GM12874 (cell line): ENCODE results near the gene TMEM131L.

Source experiments
- TF ChIP-seq, protein P1 (sequence below): IDR thresholded peaks from 2 replicates; pipeline ENCODE4 v1.5.1; 2011; ENCODE audit warnings: low read depth, mild to moderate bottlenecking, control low read depth, low read length, moderate library complexity; ENCODE audit not compliant: insufficient read depth

TMEM131L gene

DNA sequence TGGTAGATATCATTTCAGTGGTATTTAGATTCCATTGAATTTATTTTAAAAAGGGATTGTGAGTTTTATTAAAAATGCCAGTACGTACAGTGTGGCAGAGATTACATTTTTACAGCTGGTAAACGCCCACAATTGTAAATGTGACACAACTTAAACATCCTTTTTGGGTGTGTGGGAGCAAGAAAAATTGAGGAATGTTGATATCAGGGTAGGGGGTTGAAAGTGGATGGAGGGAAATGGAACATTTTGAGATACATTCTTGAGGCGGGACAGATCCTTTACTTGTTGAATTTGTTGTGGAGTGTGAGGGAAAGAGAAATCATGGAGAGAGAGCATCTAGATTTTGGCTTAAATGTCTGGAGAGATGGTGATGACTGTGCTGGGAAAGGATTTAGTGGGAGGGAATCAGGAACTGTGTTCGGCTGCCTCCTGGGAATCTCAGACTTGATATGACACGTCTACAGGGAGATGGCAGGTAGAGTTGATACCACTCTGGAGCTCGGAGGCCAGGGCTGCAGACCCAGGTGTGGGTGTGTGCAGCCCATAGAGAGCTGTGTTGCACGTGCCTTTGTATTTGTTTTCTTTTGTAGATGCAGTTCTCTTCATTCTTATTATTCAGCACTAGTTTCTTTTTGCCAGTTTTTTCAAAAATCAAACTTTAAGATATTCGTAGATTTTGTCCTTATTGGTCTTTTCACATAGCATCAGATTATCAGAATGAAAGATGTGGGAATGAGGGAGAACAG lies 10.8 kb downstream of the TMEM131L start:
- TF ChIP-seq, protein P1, sequence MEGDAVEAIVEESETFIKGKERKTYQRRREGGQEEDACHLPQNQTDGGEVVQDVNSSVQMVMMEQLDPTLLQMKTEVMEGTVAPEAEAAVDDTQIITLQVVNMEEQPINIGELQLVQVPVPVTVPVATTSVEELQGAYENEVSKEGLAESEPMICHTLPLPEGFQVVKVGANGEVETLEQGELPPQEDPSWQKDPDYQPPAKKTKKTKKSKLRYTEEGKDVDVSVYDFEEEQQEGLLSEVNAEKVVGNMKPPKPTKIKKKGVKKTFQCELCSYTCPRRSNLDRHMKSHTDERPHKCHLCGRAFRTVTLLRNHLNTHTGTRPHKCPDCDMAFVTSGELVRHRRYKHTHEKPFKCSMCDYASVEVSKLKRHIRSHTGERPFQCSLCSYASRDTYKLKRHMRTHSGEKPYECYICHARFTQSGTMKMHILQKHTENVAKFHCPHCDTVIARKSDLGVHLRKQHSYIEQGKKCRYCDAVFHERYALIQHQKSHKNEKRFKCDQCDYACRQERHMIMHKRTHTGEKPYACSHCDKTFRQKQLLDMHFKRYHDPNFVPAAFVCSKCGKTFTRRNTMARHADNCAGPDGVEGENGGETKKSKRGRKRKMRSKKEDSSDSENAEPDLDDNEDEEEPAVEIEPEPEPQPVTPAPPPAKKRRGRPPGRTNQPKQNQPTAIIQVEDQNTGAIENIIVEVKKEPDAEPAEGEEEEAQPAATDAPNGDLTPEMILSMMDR: no peak

DNA sequence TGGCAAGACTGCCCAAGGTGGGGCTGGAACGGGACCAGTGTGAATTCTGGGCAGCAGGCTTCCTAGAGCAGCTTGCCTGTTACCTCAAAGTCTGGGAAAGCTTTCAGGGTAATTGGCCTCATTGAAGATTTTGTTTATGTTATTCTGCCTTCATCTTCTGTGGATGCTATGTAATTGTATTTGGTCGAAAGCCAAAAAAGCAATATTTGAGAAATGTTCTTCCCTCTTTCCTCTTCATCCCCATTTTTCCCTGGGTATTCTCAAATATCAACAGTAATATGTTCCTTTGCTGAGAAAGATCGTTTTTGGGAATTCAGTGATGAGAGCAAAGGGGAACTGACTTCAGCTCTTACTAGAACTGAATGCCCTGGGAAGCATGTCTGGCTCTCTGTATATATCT lies 12.9 kb downstream of the TMEM131L start:
- TF ChIP-seq, protein P1: no peak

DNA sequence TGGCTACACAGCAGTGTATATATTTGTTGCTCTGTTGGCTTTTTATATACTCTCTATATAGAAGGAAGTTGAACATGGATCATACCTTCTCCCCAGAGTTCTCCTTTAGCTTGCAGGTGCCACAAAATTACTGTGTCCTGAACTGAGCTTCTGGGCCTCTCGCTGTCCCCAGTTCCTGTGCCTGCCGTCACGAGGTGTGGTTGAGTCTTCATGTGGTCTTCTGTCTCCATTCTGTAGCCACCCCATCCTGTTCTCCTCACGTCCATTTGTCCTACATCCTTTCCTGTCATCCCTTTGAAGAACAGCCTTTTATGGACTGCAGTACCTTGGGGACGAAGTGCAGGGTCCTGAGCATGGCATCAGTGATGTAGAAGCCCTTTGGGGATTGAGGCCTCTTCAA lies 14.5 kb downstream of the TMEM131L start:
- TF ChIP-seq, protein P1: no peak

DNA sequence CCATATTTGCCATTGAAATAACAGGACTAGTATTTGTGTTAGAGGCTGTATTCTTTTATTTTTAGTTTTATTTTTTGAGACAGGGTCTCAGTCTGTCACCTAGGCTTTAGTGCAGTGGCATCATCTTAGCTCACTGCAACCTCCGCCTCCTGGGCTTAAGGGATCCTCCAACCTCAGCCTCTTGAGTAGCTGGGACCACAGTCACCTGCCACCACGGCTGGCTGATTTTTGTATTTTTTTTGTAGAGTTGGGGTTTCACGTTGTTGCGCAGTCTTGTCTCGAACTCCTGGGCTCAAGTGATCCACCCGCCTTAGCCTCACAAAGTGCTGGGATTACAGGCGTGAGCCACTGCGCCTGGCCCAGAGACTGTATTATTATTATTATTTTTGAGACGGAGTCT lies 15.3 kb downstream of the TMEM131L start:
- TF ChIP-seq, protein P1: no peak

DNA sequence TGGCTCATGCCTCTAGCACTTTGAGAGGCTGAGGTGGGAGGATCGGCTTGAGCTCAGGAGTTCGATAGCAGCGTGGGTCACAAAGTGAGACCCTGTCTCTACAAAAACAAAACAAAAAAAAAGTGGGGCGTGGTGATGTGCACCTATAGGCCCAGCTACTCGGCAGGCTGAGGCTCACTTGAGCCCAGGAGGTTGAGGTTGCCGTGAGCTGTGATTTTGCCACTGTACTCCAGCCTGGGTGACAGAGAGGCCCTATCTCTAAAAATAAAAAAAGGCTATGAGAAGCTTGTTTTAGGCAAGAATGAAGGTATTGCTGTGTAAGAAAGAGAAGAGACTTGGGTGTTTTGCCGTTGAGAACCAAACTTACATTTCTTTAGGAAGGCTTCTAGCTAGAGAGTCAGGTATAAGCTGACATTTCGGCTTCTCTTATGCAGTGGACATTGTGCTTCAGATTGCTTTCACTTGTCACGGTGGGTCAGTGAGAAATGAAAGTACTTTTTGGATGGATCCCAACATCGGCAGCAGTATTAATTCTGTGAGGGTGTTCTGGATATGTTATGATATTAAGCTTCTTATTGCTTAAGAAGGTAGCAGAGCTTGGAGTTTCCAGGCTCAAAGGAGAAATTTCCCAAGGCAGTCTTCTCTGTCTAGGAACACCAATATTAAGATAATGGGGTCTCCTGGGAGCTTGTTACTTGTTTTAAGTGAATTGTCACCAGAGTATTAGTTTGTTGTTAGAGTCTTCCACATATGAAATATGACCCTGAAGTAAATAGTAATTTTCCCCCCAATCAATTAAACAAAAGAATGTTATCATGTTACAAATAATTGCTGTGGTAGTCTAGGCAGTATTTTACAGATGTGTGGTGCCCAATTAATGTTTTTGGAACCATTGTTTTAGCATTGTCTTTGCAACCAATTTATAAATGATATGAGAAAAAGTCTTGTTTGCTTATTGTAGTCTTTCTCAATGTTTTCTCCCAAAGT lies 17.6 kb downstream of the TMEM131L start:
- TF ChIP-seq, protein P1: no peak

DNA sequence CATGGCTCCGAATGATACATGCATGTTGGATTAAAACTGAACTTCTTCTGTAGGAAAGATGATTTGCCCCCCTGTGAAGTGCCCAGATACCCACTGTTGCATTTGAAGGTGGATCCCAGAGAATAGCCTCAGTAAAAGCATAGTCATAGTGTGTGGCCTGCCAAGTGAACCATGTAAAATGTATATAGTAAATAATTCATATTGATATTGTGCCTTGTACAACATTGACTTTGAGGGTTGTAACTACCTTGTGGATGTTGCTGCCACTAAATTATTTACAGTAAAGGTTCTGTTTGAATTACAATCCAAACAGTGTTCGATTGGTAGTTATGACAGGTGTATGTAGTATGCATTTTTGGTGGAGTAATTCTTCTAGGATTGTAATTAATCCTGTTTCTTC lies 19.2 kb downstream of the TMEM131L start:
- TF ChIP-seq, protein P1: no peak

DNA sequence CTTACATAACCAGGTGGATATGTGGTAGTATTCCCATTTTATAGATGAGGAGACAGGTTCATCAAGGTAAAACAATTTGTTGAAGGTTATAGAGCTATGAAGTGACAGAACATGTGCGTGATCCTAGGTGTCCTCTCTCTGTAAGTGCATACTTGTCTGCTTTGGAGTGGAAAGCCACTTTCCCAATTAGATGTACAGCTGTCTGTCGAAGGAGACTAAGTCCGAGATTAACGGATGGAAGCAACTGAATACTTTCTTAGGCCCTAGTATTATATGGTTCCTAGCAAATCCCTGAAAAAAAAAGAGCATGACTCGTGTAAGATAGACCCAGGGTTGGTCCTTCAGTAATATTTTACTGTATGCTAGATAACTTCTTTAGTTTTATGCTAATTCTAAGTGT lies 19.7 kb downstream of the TMEM131L start:
- TF ChIP-seq, protein P1: no peak
